Neuronal stem cell (in vitro differentiated cells): Measurements from ENCODE around the gene NGB.

Experiments
- DNase-seq: peaks from one replicate; pipeline ENCODE4 v3.0.0-alpha.2; 2013; ENCODE audit warnings: low spot score
- H2AFZ ChIP-seq: one replicate; pipeline ENCODE4 v1.6.1; 2013; ENCODE audit warnings: mild to moderate bottlenecking, low read length, inconsistent platforms
- H2AK5ac ChIP-seq: 2 replicates; pipeline ENCODE4 v1.6.1; 2013; ENCODE audit warnings: low read depth, mild to moderate bottlenecking, inconsistent platforms, low read length, moderate library complexity, mixed read lengths
- H2BK120ac ChIP-seq: 2 replicates; pipeline ENCODE4 v1.6.1; 2013; ENCODE audit warnings: low read depth, mild to moderate bottlenecking, inconsistent platforms, low read length, moderate library complexity, mixed read lengths
- H2BK12ac ChIP-seq: one replicate; pipeline ENCODE4 v1.6.1; 2013; ENCODE audit warnings: low read length, inconsistent platforms
- H2BK15ac ChIP-seq: 2 replicates; pipeline ENCODE4 v1.6.1; 2013; ENCODE audit warnings: mild to moderate bottlenecking, low read length, inconsistent platforms, mixed read lengths
- H2BK5ac ChIP-seq: one replicate; pipeline ENCODE4 v1.6.1; 2013; ENCODE audit warnings: inconsistent platforms, mild to moderate bottlenecking, low read length, moderate library complexity
- H3K14ac ChIP-seq: one replicate; pipeline ENCODE4 v1.6.1; 2013; ENCODE audit warnings: low read length, inconsistent platforms
- H3K18ac ChIP-seq: 2 replicates; pipeline ENCODE4 v1.6.1; 2013; ENCODE audit warnings: low read length, inconsistent platforms
- H3K23ac ChIP-seq: 2 replicates; pipeline ENCODE4 v1.6.1; 2013; ENCODE audit warnings: low read depth, mild to moderate bottlenecking, mixed read lengths, low read length, inconsistent platforms; ENCODE audit not compliant: poor library complexity
- H3K27ac ChIP-seq: replicated peaks from 3 replicates; pipeline ENCODE4 v1.5.1; 2013; ENCODE audit warnings: low read length, inconsistent platforms
- H3K27me3 ChIP-seq, 3 experiments: 2 replicates each; pipeline ENCODE4 v1.6.1; 2013; ENCODE audit warnings: low read length in 3 of 3, mild to moderate bottlenecking in 2 of 3, inconsistent platforms in 1 of 3, low read depth in 1 of 3, mixed read lengths in 1 of 3, moderate library complexity in 1 of 3; ENCODE audit not compliant: control insufficient read depth in 3 of 3, insufficient read depth in 3 of 3
- H3K36me3 ChIP-seq, 2 donors: replicated peaks in 1 of 2; 2 replicates each; pipeline ENCODE4 v1.6.1; 2013; ENCODE audit warnings: low read length in 2 of 2; ENCODE audit not compliant: control insufficient read depth in 2 of 2, insufficient read depth in 2 of 2
- H3K4ac ChIP-seq: 2 replicates; pipeline ENCODE4 v1.6.1; 2013; ENCODE audit warnings: inconsistent platforms, mild to moderate bottlenecking, low read length, moderate library complexity
- H3K4me1 ChIP-seq, 2 donors: 1 replicate in 1 of 2; 2 replicates in 1 of 2; pipeline ENCODE4 v1.6.1; 2013; ENCODE audit warnings: low read length in 2 of 2, low read depth in 1 of 2; ENCODE audit not compliant: control insufficient read depth in 2 of 2, insufficient read depth in 1 of 2
- H3K4me2 ChIP-seq: one replicate; pipeline ENCODE4 v1.6.1; 2013; ENCODE audit warnings: mild to moderate bottlenecking, low read length, inconsistent platforms; ENCODE audit not compliant: insufficient read depth, poor library complexity, severe bottlenecking
- H3K4me3 ChIP-seq, 2 donors: 2 replicates each; pipeline ENCODE4 v1.5.1; 2013; ENCODE audit warnings: low read length in 2 of 2, mild to moderate bottlenecking in 2 of 2, inconsistent platforms in 1 of 2, moderate library complexity in 1 of 2
- H3K79me1 ChIP-seq: one replicate; pipeline ENCODE4 v1.6.1; 2013; ENCODE audit warnings: low read depth, mild to moderate bottlenecking, inconsistent platforms, low read length, moderate library complexity
- H3K9ac ChIP-seq: one replicate; pipeline ENCODE4 v1.6.1; 2013; ENCODE audit warnings: mild to moderate bottlenecking, low read depth, low read length, inconsistent platforms; ENCODE audit not compliant: poor library complexity
- H3K9me3 ChIP-seq, 2 donors: replicated peaks in 1 of 2; 2 replicates each; pipeline versions ENCODE3 to v1.6.1; 2013; ENCODE audit warnings: low read length in 2 of 2, mild to moderate bottlenecking in 2 of 2, inconsistent platforms in 1 of 2, low read depth in 1 of 2, mixed read lengths in 1 of 2, moderate library complexity in 1 of 2; ENCODE audit not compliant: control insufficient read depth in 2 of 2, insufficient read depth in 1 of 2
- H4K8ac ChIP-seq: one replicate; pipeline ENCODE4 v1.6.1; 2013; ENCODE audit warnings: low read depth, mild to moderate bottlenecking, inconsistent platforms, low read length, moderate library complexity
- H4K91ac ChIP-seq: one replicate; pipeline ENCODE4 v1.6.1; 2013; ENCODE audit warnings: low read length, low read depth, mild to moderate bottlenecking, inconsistent platforms; ENCODE audit not compliant: poor library complexity
- WGBS, 2 donors: extraction: QIAGEN DNeasy Blood & Tissue Kit; methylation state at CpG; one replicate each; pipeline ENCODE4 v1.1.7; 2013; ENCODE audit warnings: missing lambda C conversion rate in 2 of 2, mixed read lengths in 1 of 2; ENCODE audit not compliant: insufficient read length in 2 of 2, insufficient replicate concordance in 1 of 2; ENCODE audit errors: extremely low coverage in 2 of 2; 5-methylcytosine and 5-hydroxymethylcytosine counted together

NGB gene

DNA sequence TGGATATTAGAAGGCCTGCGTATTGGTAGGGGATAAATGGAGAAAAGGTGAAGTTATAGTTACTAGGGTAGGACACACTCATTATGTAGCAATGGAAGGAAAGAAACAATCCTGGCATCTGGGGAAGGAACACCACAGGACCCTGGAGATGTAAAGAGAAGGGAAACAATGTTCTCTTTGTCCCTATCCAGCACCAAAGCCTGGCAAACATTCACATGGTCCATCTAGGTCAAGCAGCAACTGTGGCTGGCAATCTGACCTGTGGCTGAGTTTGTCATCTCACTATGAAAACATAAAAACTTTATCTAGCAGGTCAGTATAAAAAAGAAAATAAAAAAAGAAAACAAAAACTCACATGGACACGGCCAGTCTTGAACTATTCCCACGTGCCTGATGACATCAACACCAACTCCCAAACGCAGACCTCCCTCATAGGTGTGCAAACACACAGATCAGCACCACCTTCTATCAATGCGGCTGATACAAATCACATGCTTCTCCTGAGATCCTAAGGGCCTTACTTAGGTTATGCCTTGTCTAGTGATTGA lies 47.1 kb upstream of the NGB start:
- Histone ChIP-seq H3K9me3 (peaks cover 0 to 2% of the 10 kb centered on the region in 2 donors), H4K91ac (no peak overlapping the region), H2BK120ac (no peak overlapping the region), H3K4ac (no peak overlapping the region), H2BK12ac (no peak overlapping the region), H3K4me1 (peaks cover 21 to 26% of the 10 kb centered on the region in 2 donors), H3K14ac (no peak overlapping the region), H3K79me1 (peaks cover 5% of the 10 kb centered on the region), H2AK5ac (no peak overlapping the region), H3K23ac (no peak overlapping the region), H2BK5ac (no peak overlapping the region), H2BK15ac (no peak overlapping the region), H3K27ac (no peak overlapping the region), H3K27me3 (no peaks in the 10 kb centered on the region), H3K4me2 (no peak overlapping the region), H4K8ac (no peak overlapping the region), H2AFZ (no peak overlapping the region), H3K18ac (no peak overlapping the region), H3K9ac (no peak overlapping the region), H3K36me3 (no peaks in the 10 kb centered on the region), H3K4me3 (no peak overlapping the region)
- WGBS, 2 donors: no CpG with 5 or more reads among the region's 5 CpGs
- DNase-seq: no peak

DNA sequence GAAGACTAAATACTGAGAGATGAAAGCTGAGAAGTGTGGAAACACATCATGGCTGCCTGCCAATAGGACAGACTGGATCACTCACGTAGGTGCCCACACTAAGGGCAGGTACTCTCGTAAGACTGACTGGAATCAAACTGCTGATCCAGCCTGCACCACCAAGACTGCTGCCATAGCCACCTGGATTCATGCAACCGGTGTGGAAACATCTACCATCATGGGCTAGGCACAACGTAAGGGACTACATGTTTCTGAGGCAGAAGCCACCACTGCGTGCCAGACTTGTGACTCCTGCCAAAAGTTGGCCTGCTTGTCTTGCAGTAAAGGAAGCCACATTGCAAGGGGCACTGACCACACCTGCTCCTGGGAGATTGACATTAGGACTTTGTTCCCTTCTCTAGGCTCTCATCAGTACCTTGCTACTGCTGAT lies 45.9 kb upstream of the NGB start:
- no peak overlapping the region for H3K18ac ChIP-seq
- DNase-seq: no peak
- peak overlapping the region in 1 of 2 donors; percentile 10 for H3K4me3 ChIP-seq
- no peak overlapping the region for H3K9ac ChIP-seq
- no peaks in the 10 kb centered on the region for H3K36me3 ChIP-seq
- no peaks in the 10 kb centered on the region for H3K27me3 ChIP-seq
- no peak overlapping the region for H3K4ac ChIP-seq
- no peak overlapping the region for H2BK12ac ChIP-seq
- no peak overlapping the region for H2BK5ac ChIP-seq
- no peak overlapping the region for H2BK15ac ChIP-seq
- peaks cover 13 to 21% of the 10 kb centered on the region in 2 donors for H3K4me1 ChIP-seq
- H4K91ac ChIP-seq: no peak overlapping the region
- H2AFZ ChIP-seq: no peak overlapping the region
- H3K27ac ChIP-seq: no peak overlapping the region
- no CpG with 5 or more reads among the region's 5 CpGs for WGBS, 2 donors
- peak overlapping the region; percentile 35 for H2AK5ac ChIP-seq
- H2BK120ac ChIP-seq: no peak overlapping the region
- no peak overlapping the region for H4K8ac ChIP-seq
- no peak overlapping the region for H3K4me2 ChIP-seq
- H3K9me3 ChIP-seq: peaks cover 0 to 2% of the 10 kb centered on the region in 2 donors
- no peak overlapping the region for H3K23ac ChIP-seq
- H3K14ac ChIP-seq: no peak overlapping the region
- H3K79me1 ChIP-seq: peaks cover 5% of the 10 kb centered on the region

DNA sequence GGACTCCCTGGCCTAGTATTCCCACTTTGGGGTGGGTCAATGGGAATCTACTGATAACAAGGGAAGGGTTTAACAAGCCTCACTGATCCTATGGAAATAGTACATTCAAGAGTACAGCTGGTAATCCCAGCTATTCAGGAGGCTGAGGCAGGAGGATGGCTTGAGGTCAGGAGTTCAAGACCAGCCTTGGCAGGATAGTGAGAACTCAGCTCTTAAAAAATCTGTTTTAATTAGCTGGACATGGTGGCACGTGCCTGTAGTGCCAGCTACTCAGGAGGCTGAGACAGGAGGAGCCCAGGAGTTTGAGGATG lies 45.1 kb upstream of the NGB start:
- H3K79me1 ChIP-seq: peaks cover 5% of the 10 kb centered on the region
- no peak overlapping the region for H3K4me2 ChIP-seq
- no peak for DNase-seq
- no CpG with 5 or more reads among the region's 1 CpG for whole genome bisulfite sequencing, 2 donors
- peaks cover 12 to 20% of the 10 kb centered on the region in 2 donors for H3K4me1 ChIP-seq
- no peak overlapping the region for H3K27ac ChIP-seq
- peaks cover 0 to 6% of the 10 kb centered on the region in 2 donors for H3K36me3 ChIP-seq
- no peak overlapping the region for H3K4ac ChIP-seq
- H4K91ac ChIP-seq: no peak overlapping the region
- H2AFZ ChIP-seq: no peak overlapping the region
- H2BK12ac ChIP-seq: no peak overlapping the region
- no peak overlapping the region for H4K8ac ChIP-seq
- no peak overlapping the region for H3K18ac ChIP-seq
- H3K14ac ChIP-seq: no peak overlapping the region
- no peak overlapping the region for H3K9ac ChIP-seq
- no peak overlapping the region for H3K23ac ChIP-seq
- H2BK5ac ChIP-seq: no peak overlapping the region
- no peak overlapping the region for H3K4me3 ChIP-seq
- peaks cover 0 to 2% of the 10 kb centered on the region in 2 donors for H3K9me3 ChIP-seq
- H2AK5ac ChIP-seq: no peak overlapping the region
- H2BK120ac ChIP-seq: no peak overlapping the region
- no peaks in the 10 kb centered on the region for H3K27me3 ChIP-seq
- H2BK15ac ChIP-seq: no peak overlapping the region

DNA sequence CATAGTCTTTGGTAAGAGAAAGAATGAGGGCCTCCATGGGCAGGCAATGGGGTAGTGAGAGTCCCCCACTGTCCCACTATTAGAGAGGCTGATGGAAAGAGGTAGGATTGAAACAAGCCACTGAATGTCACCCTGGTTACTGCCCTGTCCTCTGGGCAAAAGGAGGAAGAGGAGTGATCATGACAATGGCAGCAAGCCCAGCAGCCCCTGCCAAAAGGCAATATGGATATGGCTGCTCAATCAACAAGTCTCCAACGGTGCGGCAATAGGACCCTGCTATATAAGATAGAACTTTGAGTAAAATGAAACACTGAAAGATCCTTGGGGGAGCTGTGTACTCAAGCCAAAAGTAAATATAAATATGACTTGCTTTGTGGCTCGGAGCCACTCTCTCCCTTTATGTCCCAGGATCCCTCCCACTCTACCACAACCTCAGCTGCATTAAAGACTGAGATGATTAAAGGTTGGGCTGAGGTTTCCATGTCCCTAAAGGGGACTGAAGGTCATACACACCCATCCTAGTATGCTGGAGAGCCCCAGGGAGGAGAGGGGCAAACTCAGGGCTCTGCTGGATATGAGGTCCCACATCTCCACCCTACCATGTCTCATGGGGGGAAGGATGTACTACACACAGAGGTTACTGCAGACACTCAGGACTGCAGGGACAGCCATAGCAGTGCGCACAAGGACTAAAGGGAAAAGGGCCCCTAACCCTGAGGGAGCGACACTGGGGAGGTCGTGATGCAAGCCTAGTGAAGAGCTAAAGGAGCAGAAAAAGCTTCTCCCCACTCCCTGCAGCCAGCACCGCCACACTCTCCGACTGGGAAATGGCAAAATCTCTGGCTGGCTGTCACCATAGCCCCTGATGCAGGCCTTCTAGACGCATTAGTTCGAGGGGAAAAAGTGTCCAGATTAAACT lies 43.8 kb upstream of the NGB start:
- Histone ChIP-seq H4K8ac (no peak overlapping the region), H3K4me1 (peaks cover 11 to 17% of the 10 kb centered on the region in 2 donors), H3K9me3 (peaks cover 0 to 2% of the 10 kb centered on the region in 2 donors), H2BK5ac (no peak overlapping the region), H3K36me3 (peaks cover 0 to 12% of the 10 kb centered on the region in 2 donors), H3K18ac (no peak overlapping the region), H3K9ac (no peak overlapping the region), H3K4me3 (peak overlapping the region in 1 of 2 donors; percentile 13), H3K79me1 (peaks cover 5% of the 10 kb centered on the region), H2AK5ac (peak overlapping the region; percentile 24), H3K14ac (no peak overlapping the region), H3K27me3 (no peaks in the 10 kb centered on the region), H3K23ac (no peak overlapping the region), H3K4ac (no peak overlapping the region), H3K27ac (peak overlapping the region; percentile 23), H2AFZ (no peak overlapping the region), H4K91ac (no peak overlapping the region), H2BK15ac (no peak overlapping the region), H2BK120ac (no peak overlapping the region), H3K4me2 (peak overlapping the region; percentile 18), H2BK12ac (no peak overlapping the region)
- WGBS, 2 donors: no CpG with 5 or more reads among the region's 10 CpGs
- DNase-seq: no peak
